NB4 (cell line): ENCODE results near the gene RP9.

Source experiments
- DNase-seq: peaks from one replicate; pipeline ENCODE4 v3.0.0; 2010; ENCODE audit warnings: low read depth
- H3K4me3 ChIP-seq: one replicate; pipeline ENCODE4 v1.5.1; 2011; ENCODE audit warnings: mild to moderate bottlenecking, low read depth, low read length, moderate library complexity
- CTCF ChIP-seq: IDR thresholded peaks from one replicate; pipeline ENCODE4 v1.5.1; 2012; ENCODE audit warnings: low read depth, low read length
- MAX ChIP-seq: IDR thresholded peaks from 2 replicates; pipeline ENCODE4 v1.6.1; 2011; ENCODE audit warnings: low read depth, low read length
- MYC ChIP-seq: IDR thresholded peaks from 2 replicates; pipeline ENCODE4 v1.6.1; 2011; ENCODE audit warnings: low read depth, low read length
- POLR2A ChIP-seq: IDR thresholded peaks from 2 replicates; pipeline ENCODE4 v1.6.1; 2011; ENCODE audit warnings: mild to moderate bottlenecking; ENCODE audit not compliant: insufficient read length; ENCODE audit errors: extremely low read depth

RP9 gene

GRCh38 chr7:33050535-33051318 is 58.5 kb downstream of the RP9 start:
- TF ChIP-seq MAX: no peak
- no peak for TF ChIP-seq MYC
- peak; percentile 61 for TF ChIP-seq CTCF
- H3K4me3 ChIP-seq: no peak overlapping the region
- peak; percentile 71 for DNase-seq

- TF ChIP-seq MYC (no peak), CTCF (no peak), MAX (no peak), POLR2A (no peak)
- H3K4me3 ChIP-seq: no peak overlapping the region
- DNase-seq: no peak
Observed at GRCh38 chr7:33048704-33049103, 60.5 kb downstream of the RP9 start.

GRCh38 chr7:33048257-33048656 is 60.9 kb downstream of the RP9 start:
- no peak overlapping the region for H3K4me3 ChIP-seq
- no peak for TF ChIP-seq POLR2A
- TF ChIP-seq CTCF: no peak
- TF ChIP-seq MYC: no peak
- no peak for TF ChIP-seq MAX
- no peak for DNase-seq

GRCh38 chr7:33044986-33045385 is 64.2 kb downstream of the RP9 start:
- H3K4me3 ChIP-seq: no peak overlapping the region
- TF ChIP-seq POLR2A (no peak), CTCF (no peak), MYC (no peak), MAX (no peak)
- no peak for DNase-seq
